HEK293 (cell line): ENCODE data around the gene HMG20A.

Experiments used
- AEBP2 ChIP-seq: fragments of 450-650 bp; formaldehyde crosslinking; IDR thresholded peaks from 2 replicates; pipeline ENCODE4 v1.5.1; 2016; ENCODE audit warnings: missing biosample characterization, missing genetic modification characterization, borderline replicate concordance
- FEZF1 ChIP-seq: fragments of 450-650 bp; formaldehyde crosslinking; IDR thresholded peaks from 2 replicates; pipeline ENCODE4 v1.5.1; 2016; ENCODE audit warnings: missing biosample characterization, missing genetic modification characterization
- GLI2 ChIP-seq: fragments of 450-650 bp; formaldehyde crosslinking; IDR thresholded peaks from 2 replicates; pipeline ENCODE4; 2017; ENCODE audit warnings: missing biosample characterization, missing genetic modification characterization, low read depth, borderline replicate concordance
- GLI4 ChIP-seq: fragments of 450-650 bp; formaldehyde crosslinking; IDR thresholded peaks from 2 replicates; pipeline ENCODE4 v1.5.1; 2016; ENCODE audit warnings: missing biosample characterization, missing genetic modification characterization
- GLIS2 ChIP-seq: fragments of 450-650 bp; formaldehyde crosslinking; IDR thresholded peaks from 2 replicates; pipeline ENCODE4 v1.5.1; 2016; ENCODE audit warnings: missing biosample characterization, missing genetic modification characterization
- KLF1 ChIP-seq: fragments of 450-650 bp; formaldehyde crosslinking; IDR thresholded peaks from 2 replicates; pipeline ENCODE4 v1.5.1; 2016; ENCODE audit warnings: missing biosample characterization, missing genetic modification characterization
- KLF16 ChIP-seq: fragments of 450-650 bp; formaldehyde crosslinking; IDR thresholded peaks from 2 replicates; pipeline ENCODE4 v1.5.1; 2017; ENCODE audit warnings: missing biosample characterization, missing genetic modification characterization
- MYNN ChIP-seq: fragments of 450-650 bp; formaldehyde crosslinking; IDR thresholded peaks from 2 replicates; pipeline ENCODE4 v1.5.1; 2016; ENCODE audit warnings: missing biosample characterization, missing genetic modification characterization, borderline replicate concordance
- OSR2 ChIP-seq: fragments of 450-650 bp; formaldehyde crosslinking; IDR thresholded peaks from 2 replicates; pipeline ENCODE4 v1.5.1; 2016; ENCODE audit warnings: missing biosample characterization, missing genetic modification characterization
- OVOL3 ChIP-seq: fragments of 450-650 bp; formaldehyde crosslinking; IDR thresholded peaks from 2 replicates; pipeline ENCODE4 v1.5.1; 2016; ENCODE audit warnings: missing biosample characterization, missing genetic modification characterization
- SALL2 ChIP-seq: fragments of 450-650 bp; formaldehyde crosslinking; IDR thresholded peaks from 2 replicates; pipeline ENCODE4 v1.5.0; 2017; ENCODE audit warnings: missing biosample characterization, mild to moderate bottlenecking, missing genetic modification characterization, borderline replicate concordance
- SP3 ChIP-seq: fragments of 450-650 bp; formaldehyde crosslinking; IDR thresholded peaks from 2 replicates; pipeline ENCODE4 v1.5.1; 2016; ENCODE audit warnings: missing biosample characterization, missing genetic modification characterization
- TRIM28 ChIP-seq: IDR thresholded peaks from 2 replicates; pipeline ENCODE4 v1.6.1; 2011; ENCODE audit warnings: low read length, control low read depth, borderline replicate concordance
- ZBTB44 ChIP-seq: fragments of 450-650 bp; IDR thresholded peaks from 2 replicates; pipeline ENCODE4 v1.5.1; 2018; ENCODE audit warnings: missing biosample characterization, mild to moderate bottlenecking, missing genetic modification characterization
- ZBTB49 ChIP-seq: fragments of 450-650 bp; formaldehyde crosslinking; IDR thresholded peaks from 2 replicates; pipeline ENCODE4 v1.5.1; 2016; ENCODE audit warnings: missing biosample characterization, missing genetic modification characterization, low read depth
- ZBTB6 ChIP-seq: fragments of 450-650 bp; formaldehyde crosslinking; IDR thresholded peaks from 2 replicates; pipeline ENCODE4 v1.5.1; 2017; ENCODE audit warnings: missing biosample characterization, missing genetic modification characterization
- ZNF2 ChIP-seq: fragments of 450-650 bp; formaldehyde crosslinking; IDR thresholded peaks from 2 replicates; pipeline ENCODE4 v1.5.1; 2016; ENCODE audit warnings: missing biosample characterization, missing genetic modification characterization
- ZNF350 ChIP-seq: fragments of 450-650 bp; formaldehyde crosslinking; IDR thresholded peaks from 2 replicates; pipeline ENCODE4 v1.5.0; 2017; ENCODE audit warnings: missing biosample characterization, mild to moderate bottlenecking, missing genetic modification characterization
- ZNF354C ChIP-seq: fragments of 450-650 bp; formaldehyde crosslinking; IDR thresholded peaks from 2 replicates; pipeline ENCODE4 v1.5.1; 2016; ENCODE audit warnings: missing biosample characterization, missing genetic modification characterization, low read depth, borderline replicate concordance
- ZNF398 ChIP-seq: fragments of 450-650 bp; formaldehyde crosslinking; IDR thresholded peaks from 2 replicates; pipeline ENCODE4 v1.5.1; 2017; ENCODE audit warnings: missing biosample characterization, missing genetic modification characterization
- ZNF513 ChIP-seq: fragments of 450-650 bp; IDR thresholded peaks from 2 replicates; pipeline ENCODE4 v1.5.1; 2018; ENCODE audit warnings: missing biosample characterization, missing genetic modification characterization
- ZNF610 ChIP-seq: fragments of 450-650 bp; formaldehyde crosslinking; IDR thresholded peaks from 2 replicates; pipeline ENCODE4 v1.5.1; 2016; ENCODE audit warnings: missing biosample characterization, missing genetic modification characterization, borderline replicate concordance
- ZNF629 ChIP-seq: fragments of 450-650 bp; formaldehyde crosslinking; IDR thresholded peaks from 2 replicates; pipeline ENCODE4 v1.5.1; 2017; ENCODE audit warnings: missing biosample characterization, missing genetic modification characterization
- ZNF837 ChIP-seq: fragments of 450-650 bp; formaldehyde crosslinking; IDR thresholded peaks from 2 replicates; pipeline ENCODE4 v1.5.1; 2016; ENCODE audit warnings: missing biosample characterization, missing genetic modification characterization
- ZSCAN23 ChIP-seq: fragments of 450-650 bp; formaldehyde crosslinking; IDR thresholded peaks from 2 replicates; pipeline ENCODE4 v1.5.1; 2016; ENCODE audit warnings: missing biosample characterization, missing genetic modification characterization
- ZSCAN4 ChIP-seq: fragments of 450-650 bp; formaldehyde crosslinking; IDR thresholded peaks from 2 replicates; pipeline ENCODE4 v1.5.1; 2017; ENCODE audit warnings: missing biosample characterization, missing genetic modification characterization

Gene HMG20A

GRCh38 chr15:77420610-77421369 lies at the start of gene HMG20A (continued):
- no peak for TF ChIP-seq ZNF837 (tag by site-specific recombination)
- no peak for TF ChIP-seq AEBP2 (tag by site-specific recombination)
- TF ChIP-seq TRIM28 = peak; percentile 91
- TF ChIP-seq OVOL3 (tag by site-specific recombination) = peak; percentile 71
- TF ChIP-seq MYNN (tag by site-specific recombination) = peak; percentile 52; the same call in 1 of the 2 replicates
- TF ChIP-seq ZBTB6 = peak; percentile 85
- peak; percentile 40; the same call in 1 of the 2 replicates for TF ChIP-seq OSR2 (tag by site-specific recombination)
- TF ChIP-seq ZNF629 = peak; percentile 90
- TF ChIP-seq SALL2 = no peak
- TF ChIP-seq ZBTB44 (tag by site-specific recombination) = no peak
- peak; percentile 82 for TF ChIP-seq ZNF398
- peak; percentile 94 for TF ChIP-seq SP3 (tag by site-specific recombination)
- peak; percentile 44; the same call in 1 of the 2 replicates for TF ChIP-seq FEZF1 (tag by site-specific recombination)
- TF ChIP-seq ZNF610 = peak; percentile 88; the same call in 1 of the 2 replicates
- TF ChIP-seq ZSCAN23 (tag by site-specific recombination) = peak; percentile 94
- no peak for TF ChIP-seq GLI2 (tag by site-specific recombination)
- 0 out of 2 replicates have a peak, but pooled peaks have one; percentile 29 for TF ChIP-seq ZBTB49
- no peak for TF ChIP-seq ZNF354C (tag by site-specific recombination)
- peak; percentile 34; the same call in 1 of the 2 replicates for TF ChIP-seq ZNF513 (tag by site-specific recombination)
- peak; percentile 34; the same call in 1 of the 2 replicates for TF ChIP-seq GLI4
- TF ChIP-seq ZNF350 (tag by site-specific recombination) = no peak
- TF ChIP-seq ZNF2 (tag by site-specific recombination) = peak; percentile 95
- TF ChIP-seq KLF1 (tag by site-specific recombination) = 0 out of 2 replicates have a peak, but pooled peaks have one; percentile 39
- TF ChIP-seq GLIS2 = peak; percentile 86
- peak; percentile 88 for TF ChIP-seq KLF16 (tag by site-specific recombination)
- peak; percentile 50; the same call in 1 of the 2 replicates for TF ChIP-seq ZSCAN4 (tag by site-specific recombination)
